ENCODE measurements around the gene EPSTI1. TPM values are rescaled to one million over a fixed set of nuclear protein-coding genes. Genes with fewer than 3 reads are reported as not detected.
"Not testable (repeated sequence)": the region's sequence is repeated elsewhere in the genome, so short reads cannot be mapped to it uniquely, and the experiment has no call there.

The EPSTI1 gene
- polyA plus RNA-seq, 1 of the 3 experiments (the other 2 are of a cell fraction), result 0.02 TPM

GRCh38 chr13:42864952-42865767 is 126.9 kb downstream of the EPSTI1 start (continued):
- TF ChIP-seq REST (IDR thresholded peaks at IDR 0.05; ENCODE audit: low read depth, low read length) (no peak), TEAD4 (IDR thresholded peaks at IDR 0.05; ENCODE audit: borderline replicate concordance, insufficient read depth) (no peak), IRF3 (IDR thresholded peaks at IDR 0.05; ENCODE audit: low read depth, low read length) (no peak), CTCF (IDR thresholded peaks at IDR 0.05) (no peak), GATA2 (CRISPR knock-in tag; IDR thresholded peaks at IDR 0.05) (no peak; the same call in 1 of the 2 replicates), YY1 (IDR thresholded peaks at IDR 0.05; ENCODE audit: low read depth) (no peak), NFIC (IDR thresholded peaks at IDR 0.05; ENCODE audit: borderline replicate concordance) (no peak), NRF1 (IDR thresholded peaks at IDR 0.05; ENCODE audit: low read depth, low read length) (no peak)

GRCh38 chr13:42862370-42862769 is 129.7 kb downstream of the EPSTI1 start:
- H3K4me1 ChIP-seq (ENCODE audit: control insufficient read depth in 1 of 2, insufficient read depth in 2 of 2, low read depth in 1 of 2, low read length in 1 of 2), result peaks cover 0 to 15% of the 10 kb centered on the region in 2 experiments; a peak in 2 of 4 replicates
- H3K27me3 ChIP-seq (ENCODE audit: insufficient read depth); H3K9me2 ChIP-seq; H4K20me1 ChIP-seq (ENCODE audit: insufficient read depth); H3K9ac ChIP-seq; DNase-seq; H3F3A ChIP-seq (replicated peaks; ENCODE audit: insufficient read depth); H3K4me3 ChIP-seq (ENCODE audit: low read depth in 2 of 2, low read length in 1 of 2); H3K4me2 ChIP-seq; H3K27ac ChIP-seq (ENCODE audit: low read depth in 2 of 2, low read length in 1 of 2); POLR2A ChIA-PET; H2AFZ ChIP-seq (ENCODE audit: low read depth); H3K9me3 ChIP-seq; H3K79me2 ChIP-seq (ENCODE audit: insufficient read depth); H3K36me3 ChIP-seq (replicated peaks in 1 of 2; ENCODE audit: control insufficient read depth in 1 of 2, insufficient read depth in 2 of 2, low read length in 1 of 2); CTCF ChIA-PET: not testable (repeated sequence)
- WGBS (ENCODE audit: low lambda C conversion rate), result 66% methylated on average over 2 of the region's 2 CpGs
